ENCODE results near the gene RASGRF1. TPM values are rescaled to one million over a fixed set of nuclear protein-coding genes. Genes with fewer than 3 reads are reported as not detected.

The RASGRF1 gene
- total RNA-seq, 4 donors from 2014 or later, result 5.4 to 73.4 TPM; not detected in 2

GRCh38 chr15:78944669-78945407, 145.7 kb downstream of the RASGRF1 start, which contains the start of gene CTSH:
TSS of gene CTSH (minus strand) at chr15:78945046. CDS start at chr15:78944981, 65 bp downstream.
- TF ChIP-seq POLR2A (IDR thresholded peaks at IDR 0.05), result peak; percentile 23 to 34
- TF ChIP-seq CTCF (IDR thresholded peaks at IDR 0.05), result no peak
- H3K9me3 ChIP-seq, result no peaks in the 10 kb centered on the region

GRCh38 chr15:78944202-78944625, 146.4 kb downstream of the RASGRF1 start:
- Histone ChIP-seq H3K27ac (peak overlapping the region; percentile 37 to 93 (median 76)), H3K9me3 (no peaks in the 10 kb centered on the region), H3K4me3 (peak overlapping the region; percentile 61 to 74 (median 64)), H3K36me3 (no peaks in the 10 kb centered on the region), H3K4me1 (peaks cover 0 to 12% (median 0%) of the 10 kb centered on the region in 4 donors), H3K27me3 (no peaks in the 10 kb centered on the region)
- peak in 2 of 3 donors; percentile 32 to 69 for DNase-seq
- TF ChIP-seq CTCF (IDR thresholded peaks at IDR 0.05) (no peak), POLR2A (IDR thresholded peaks at IDR 0.05) (no peak)

More at GRCh38 chr15:78944669-78945407, 145.7 kb downstream of the RASGRF1 start, which contains the start of gene CTSH:
- Histone ChIP-seq H3K4me1 (peaks cover 0 to 14% (median under 1%) of the 10 kb centered on the region in 4 donors), H3K4me3 (peak within 1 kb of the TSS; percentile 61 to 74 (median 64)), H3K36me3 (no peaks in the 10 kb centered on the region), H3K27ac (peak within 1 kb of the TSS; percentile 37 to 93 (median 76)), H3K27me3 (no peaks in the 10 kb centered on the region)
- peak; percentile 87 to 96 (median 95) for DNase-seq

DNA sequence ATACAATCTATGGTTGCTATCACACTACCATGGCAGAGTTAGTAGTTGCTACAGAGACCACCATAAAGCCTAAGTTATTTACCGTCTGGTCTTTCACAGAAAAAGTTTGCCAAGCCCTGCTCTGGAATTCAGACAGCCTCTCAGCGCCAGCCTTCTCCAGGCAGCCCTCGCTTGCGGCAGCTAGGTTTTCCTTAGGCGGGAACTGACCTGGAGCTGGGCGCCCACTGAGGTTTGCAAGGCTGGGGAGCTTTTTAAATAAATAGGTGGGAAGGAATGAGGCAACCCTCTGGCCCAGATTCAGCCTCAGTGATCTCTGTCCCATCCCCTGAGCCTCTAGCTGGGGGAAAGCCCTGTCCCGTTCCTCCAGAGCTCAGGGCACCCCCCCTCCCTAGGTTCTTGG, 146.9 kb downstream of the RASGRF1 start:
- H3K27ac ChIP-seq, result peak overlapping the region in 3 of 4 donors; percentile 37 to 93 (median 77)
- DNase-seq, result no peak
- H3K4me3 ChIP-seq, result peak overlapping the region; percentile 61 to 74 (median 64)
- H3K36me3 ChIP-seq, result no peaks in the 10 kb centered on the region
- H3K9me3 ChIP-seq, result no peaks in the 10 kb centered on the region
- no peaks in the 10 kb centered on the region for H3K27me3 ChIP-seq
- peaks cover 0 to 12% (median 1%) of the 10 kb centered on the region in 4 donors for H3K4me1 ChIP-seq
- TF ChIP-seq POLR2A (IDR thresholded peaks at IDR 0.05), result no peak
- TF ChIP-seq CTCF (IDR thresholded peaks at IDR 0.05), result no peak

DNA sequence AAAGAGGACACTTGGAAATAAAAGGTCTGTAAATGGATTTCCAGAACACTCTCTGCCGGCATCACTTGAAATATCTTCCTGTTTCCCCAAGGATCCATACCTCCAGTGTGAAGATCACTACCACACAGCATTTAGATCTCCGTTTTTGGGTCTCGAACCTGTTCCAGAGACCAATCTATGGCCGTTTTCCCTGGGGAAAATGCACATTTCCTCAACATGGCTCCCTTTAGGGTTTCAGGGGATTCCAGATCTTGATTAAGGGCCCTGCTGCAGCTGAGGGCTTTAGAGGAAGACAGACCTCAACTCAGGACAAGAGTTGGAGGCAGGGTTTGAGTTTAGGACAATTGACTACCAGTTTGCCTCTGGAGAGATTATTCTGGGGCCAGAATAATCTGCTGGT, 147.8 kb downstream of the RASGRF1 start:
- Histone ChIP-seq H3K36me3 (no peaks in the 10 kb centered on the region), H3K9me3 (no peaks in the 10 kb centered on the region), H3K4me3 (no peak overlapping the region), H3K27me3 (no peaks in the 10 kb centered on the region), H3K27ac (peak overlapping the region in 1 of 4 donors; percentile 93), H3K4me1 (peaks cover 0 to 12% (median 8%) of the 10 kb centered on the region in 4 donors)
- TF ChIP-seq POLR2A (IDR thresholded peaks at IDR 0.05) (no peak), CTCF (IDR thresholded peaks at IDR 0.05) (no peak)
- DNase-seq, result no peak

GRCh38 chr15:78938658-78939488, 151.7 kb downstream of the RASGRF1 start:
- H3K9me3 ChIP-seq, result no peaks in the 10 kb centered on the region
- TF ChIP-seq POLR2A (IDR thresholded peaks at IDR 0.05), result no peak
- TF ChIP-seq CTCF (IDR thresholded peaks at IDR 0.05), result no peak
- H3K4me3 ChIP-seq, result no peak overlapping the region
- H3K36me3 ChIP-seq, result peaks cover 0 to 18% (median 0%) of the 10 kb centered on the region in 3 donors
- H3K4me1 ChIP-seq, result peaks cover 0 to 17% (median 6%) of the 10 kb centered on the region in 4 donors
- DNase-seq, result peak in 2 of 3 donors; percentile 63 to 69
- peak overlapping the region; percentile 22 to 80 (median 55) for H3K27ac ChIP-seq
- H3K27me3 ChIP-seq, result no peaks in the 10 kb centered on the region
